ENCODE results near the gene MAPT. TPM values are rescaled to one million over a fixed set of nuclear protein-coding genes. Genes with fewer than 3 reads are reported as not detected.

The MAPT gene
- total and polyA plus RNA-seq, 2 experiments from 2014 or later, result 0.37 to 0.71 TPM

- Histone ChIP-seq H2AFZ (no peak overlapping the region), H3K4me1 (ENCODE audit: insufficient read depth) (no peaks in the 10 kb centered on the region), H3K9me3 (ENCODE audit: low read depth) (no peaks in the 10 kb centered on the region), H3K9me2 (replicated peaks; ENCODE audit: insufficient read depth) (no peaks in the 10 kb centered on the region), H3K4me2 (no peak overlapping the region), H3K4me3 (no peak overlapping the region), H4K20me1 (ENCODE audit: insufficient read depth, poor library complexity, severe bottlenecking) (no peaks in the 10 kb centered on the region), H3K27me3 (peaks cover 26% of the 10 kb centered on the region), H3K79me2 (no peaks in the 10 kb centered on the region), H3K36me3 (replicated peaks; ENCODE audit: insufficient read depth, low read depth) (no peaks in the 10 kb centered on the region), H3K27ac (no peak overlapping the region)
- no peak for DNase-seq (ENCODE audit: low spot score)
- no peak for TF ChIP-seq CTCF (IDR thresholded peaks at IDR 0.05; ENCODE audit: poor library complexity)
- no peak for TF ChIP-seq EZH2phosphoT487 (IDR thresholded peaks at IDR 0.05; ENCODE audit: low read depth, severe bottlenecking, unreplicated experiment)
- no peak for TF ChIP-seq EZH2 (IDR thresholded peaks at IDR 0.05; ENCODE audit: borderline replicate concordance)
- WGBS (ENCODE audit: low lambda C conversion rate, missing lambda C conversion rate), result 82% methylated on average over 4 of the region's 4 CpGs
These were observed 45.9 kb downstream of the MAPT start for GRCh38 chr17:45940293-45940692.

DNA sequence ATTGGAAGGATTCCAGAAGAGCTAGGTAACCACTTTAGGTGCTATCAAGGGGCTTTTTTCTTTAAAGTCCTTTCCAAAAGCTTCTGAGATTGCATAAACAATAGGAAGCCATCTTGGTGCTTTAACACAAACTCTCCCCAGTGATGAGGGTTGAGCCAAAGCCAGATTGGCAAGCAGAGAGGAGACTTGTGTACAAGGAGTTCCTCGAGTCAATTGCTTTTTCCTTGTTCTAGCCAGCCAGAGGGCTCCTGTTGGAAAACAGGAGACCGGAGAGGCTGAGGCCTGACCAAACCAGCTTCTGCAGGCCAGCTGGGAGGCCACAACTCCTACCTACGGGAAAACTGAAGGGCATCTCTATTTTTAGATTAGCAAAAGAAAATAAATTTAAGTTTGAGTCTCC lies 46.5 kb downstream of the MAPT start:
- 78% methylated on average over 3 of the region's 3 CpGs for whole genome bisulfite sequencing (ENCODE audit: low lambda C conversion rate, missing lambda C conversion rate)
- no peak for TF ChIP-seq EZH2phosphoT487 (IDR thresholded peaks at IDR 0.05; ENCODE audit: low read depth, severe bottlenecking, unreplicated experiment)
- no peak for TF ChIP-seq CTCF (IDR thresholded peaks at IDR 0.05; ENCODE audit: poor library complexity)
- TF ChIP-seq EZH2 (IDR thresholded peaks at IDR 0.05; ENCODE audit: borderline replicate concordance), result no peak

GRCh38 chr17:45941395-45941794 lies 47.0 kb downstream of the MAPT start:
- no peaks in the 10 kb centered on the region for H3K36me3 ChIP-seq (replicated peaks; ENCODE audit: insufficient read depth, low read depth)
- TF ChIP-seq EZH2phosphoT487 (IDR thresholded peaks at IDR 0.05; ENCODE audit: low read depth, severe bottlenecking, unreplicated experiment), result no peak
- no peak for TF ChIP-seq CTCF (IDR thresholded peaks at IDR 0.05; ENCODE audit: poor library complexity)
- no peak for TF ChIP-seq EZH2 (IDR thresholded peaks at IDR 0.05; ENCODE audit: borderline replicate concordance)
- H3K27me3 ChIP-seq, result peaks cover 23% of the 10 kb centered on the region
- WGBS (ENCODE audit: low lambda C conversion rate, missing lambda C conversion rate), result 42% methylated on average over 1 of the region's 2 CpGs
- no peaks in the 10 kb centered on the region for H4K20me1 ChIP-seq (ENCODE audit: insufficient read depth, poor library complexity, severe bottlenecking)
- no peak overlapping the region for H3K4me3 ChIP-seq
- DNase-seq (ENCODE audit: low spot score), result no peak
- H3K4me2 ChIP-seq, result no peak overlapping the region
- no peak overlapping the region for H2AFZ ChIP-seq
- H3K27ac ChIP-seq, result no peak overlapping the region
- no peaks in the 10 kb centered on the region for H3K9me3 ChIP-seq (ENCODE audit: low read depth)
- no peaks in the 10 kb centered on the region for H3K9me2 ChIP-seq (replicated peaks; ENCODE audit: insufficient read depth)
- H3K79me2 ChIP-seq, result no peaks in the 10 kb centered on the region
- no peaks in the 10 kb centered on the region for H3K4me1 ChIP-seq (ENCODE audit: insufficient read depth)

More for the DNA sequence above, 46.5 kb downstream of the MAPT start:
- Histone ChIP-seq H3K4me1 (ENCODE audit: insufficient read depth) (no peaks in the 10 kb centered on the region), H3K36me3 (replicated peaks; ENCODE audit: insufficient read depth, low read depth) (no peaks in the 10 kb centered on the region), H3K27ac (no peak overlapping the region), H4K20me1 (ENCODE audit: insufficient read depth, poor library complexity, severe bottlenecking) (no peaks in the 10 kb centered on the region), H3K27me3 (peaks cover 24% of the 10 kb centered on the region), H3K79me2 (no peaks in the 10 kb centered on the region), H2AFZ (no peak overlapping the region), H3K4me3 (no peak overlapping the region), H3K4me2 (no peak overlapping the region), H3K9me3 (ENCODE audit: low read depth) (no peaks in the 10 kb centered on the region), H3K9me2 (replicated peaks; ENCODE audit: insufficient read depth) (no peaks in the 10 kb centered on the region)
- no peak for DNase-seq (ENCODE audit: low spot score)

DNA sequence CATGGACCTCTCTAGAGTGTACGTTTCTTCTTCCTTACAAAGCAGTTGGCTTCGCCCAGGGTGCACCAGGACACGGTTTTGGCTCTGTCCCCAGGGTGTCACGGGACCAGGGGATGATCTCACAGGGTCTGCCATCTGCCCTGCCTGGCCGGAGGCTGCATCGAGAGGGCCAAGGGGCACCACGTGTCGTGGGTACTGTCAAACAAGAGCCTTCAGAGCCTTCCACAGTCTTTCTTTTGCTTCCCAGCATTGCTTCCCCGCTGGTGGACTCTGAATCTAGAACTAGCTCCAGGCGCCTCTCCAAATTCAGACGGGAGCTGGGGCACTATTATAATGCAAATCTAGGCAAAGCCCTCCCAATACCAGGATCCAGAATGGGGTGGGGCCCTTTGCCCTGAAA lies 47.9 kb downstream of the MAPT start:
- no peak overlapping the region for H3K4me2 ChIP-seq
- H2AFZ ChIP-seq, result no peak overlapping the region
- no peak for DNase-seq (ENCODE audit: low spot score)
- H3K4me1 ChIP-seq (ENCODE audit: insufficient read depth), result no peaks in the 10 kb centered on the region
- TF ChIP-seq CTCF (IDR thresholded peaks at IDR 0.05; ENCODE audit: poor library complexity), result no peak
- no peak for TF ChIP-seq EZH2phosphoT487 (IDR thresholded peaks at IDR 0.05; ENCODE audit: low read depth, severe bottlenecking, unreplicated experiment)
- no peak for TF ChIP-seq EZH2 (IDR thresholded peaks at IDR 0.05; ENCODE audit: borderline replicate concordance)
- H3K36me3 ChIP-seq (replicated peaks; ENCODE audit: insufficient read depth, low read depth), result no peaks in the 10 kb centered on the region
- WGBS (ENCODE audit: low lambda C conversion rate, missing lambda C conversion rate), result 59% methylated on average over 11 of the region's 11 CpGs
- no peak overlapping the region for H3K4me3 ChIP-seq
- H3K9me3 ChIP-seq (ENCODE audit: low read depth), result no peaks in the 10 kb centered on the region
- no peaks in the 10 kb centered on the region for H3K9me2 ChIP-seq (replicated peaks; ENCODE audit: insufficient read depth)
- no peak overlapping the region for H3K27ac ChIP-seq
- no peaks in the 10 kb centered on the region for H4K20me1 ChIP-seq (ENCODE audit: insufficient read depth, poor library complexity, severe bottlenecking)
- peaks cover 23% of the 10 kb centered on the region for H3K27me3 ChIP-seq
- H3K79me2 ChIP-seq, result no peaks in the 10 kb centered on the region
